SK-N-SH (cell line): Measurements from ENCODE around the gene ZCCHC8. TPM values are rescaled to one million over a fixed set of nuclear protein-coding genes. Genes with fewer than 3 reads are reported as not detected.
A peak's percentile ranks its signal among the peaks of the same experiment; 100 is the strongest.

Experiments
- CTCF ChIA-PET: fragments of 300-600, 350-600 bp; formaldehyde crosslinking; extraction: SDS; loops from one replicate; lab custom pipeline; 2021; lab: Yijun Ruan, JAX
- POLR2A ChIA-PET: fragments of 350-600 bp; sonication (Branson Sonifier 250); formaldehyde crosslinking; extraction: SDS; loops from one replicate; lab custom pipeline; 2020; ENCODE audit warnings: antibody characterized with exemption, inconsistent platforms; lab: Yijun Ruan, JAX
- DNase-seq: peaks from one replicate; pipeline ENCODE4 v3.0.0; 2012
- H2AFZ ChIP-seq: fragments of 200-600 bp; sonication (generic); 2 replicates; pipeline ENCODE4 v1.8.1; 2016; ENCODE audit warnings: antibody characterized with exemption, mild to moderate bottlenecking, low read depth
- H3F3A ChIP-seq: fragments of 200-600 bp; sonication (generic); replicated peaks from 2 replicates; pipeline ENCODE3; 2016; ENCODE audit warnings: antibody characterized with exemption, mild to moderate bottlenecking; ENCODE audit not compliant: insufficient read depth
- H3K27ac ChIP-seq, 2 experiments: fragments of 200-500 bp in 1 of 2; fragments of 200-600 bp in 1 of 2; sonication (Bioruptor generic) in 1 of 2; sonication (generic), shearing (Covaris generic) in 1 of 2; 2 replicates each; pipeline versions ENCODE4 v1.5.1 to v1.6.1; 2014 to 2016; ENCODE audit warnings: low read depth in 2 of 2, inconsistent platforms in 1 of 2, low read length in 1 of 2, mild to moderate bottlenecking in 1 of 2, mixed read lengths in 1 of 2
- H3K27me3 ChIP-seq: fragments of 200-600 bp; sonication (generic), shearing (Covaris generic); 2 replicates; pipeline ENCODE4 v1.6.1; 2016; ENCODE audit warnings: mixed run types; ENCODE audit not compliant: insufficient read depth
- H3K36me3 ChIP-seq, 2 experiments: fragments of 200-500 bp in 1 of 2; fragments of 200-600 bp in 1 of 2; sonication (Bioruptor generic) in 1 of 2; sonication (generic) in 1 of 2; replicated peaks in 1 of 2; 2 replicates each; pipeline versions ENCODE3 to v1.5.1; 2014 to 2016; ENCODE audit warnings: low read length in 1 of 2, mild to moderate bottlenecking in 1 of 2; ENCODE audit not compliant: insufficient read depth in 2 of 2, control insufficient read depth in 1 of 2
- H3K4me1 ChIP-seq, 2 experiments: fragments of 200-500 bp in 1 of 2; fragments of 200-600 bp in 1 of 2; sonication (Bioruptor generic) in 1 of 2; sonication (generic), shearing (Covaris generic) in 1 of 2; 2 replicates each; pipeline versions ENCODE4 v1.5.1 to v1.6.1; 2014 to 2016; ENCODE audit warnings: low read depth in 1 of 2, low read length in 1 of 2, mixed run types in 1 of 2; ENCODE audit not compliant: insufficient read depth in 2 of 2, control insufficient read depth in 1 of 2
- H3K4me2 ChIP-seq: fragments of 200-600 bp; sonication (generic), shearing (Covaris generic); 2 replicates; pipeline ENCODE4 v1.6.1; 2017; ENCODE audit warnings: mixed run types
- H3K4me3 ChIP-seq, 2 experiments: fragments of 200-500 bp in 1 of 2; fragments of 200-600 bp in 1 of 2; sonication (Bioruptor generic) in 1 of 2; sonication (generic), shearing (Covaris generic) in 1 of 2; 2 replicates each; pipeline versions ENCODE4 v1.5.1 to v1.8.1; 2014 to 2016; ENCODE audit warnings: low read depth in 2 of 2, inconsistent platforms in 1 of 2, low read length in 1 of 2, mild to moderate bottlenecking in 1 of 2, mixed read lengths in 1 of 2, moderate library complexity in 1 of 2
- H3K79me2 ChIP-seq: fragments of 200-600 bp; sonication (generic); 2 replicates; pipeline ENCODE4 v1.8.1; 2017; ENCODE audit warnings: mild to moderate bottlenecking; ENCODE audit not compliant: insufficient read depth
- H3K9ac ChIP-seq: fragments of 200-600 bp; sonication (generic); 2 replicates; pipeline ENCODE4 v1.6.1; 2017; ENCODE audit warnings: mixed run types
- H3K9me2 ChIP-seq: fragments of 200-600 bp; sonication (generic); 2 replicates; pipeline ENCODE4 v1.6.1; 2017; ENCODE audit warnings: mixed run types
- H3K9me3 ChIP-seq: fragments of 200-600 bp; sonication (generic); 2 replicates; pipeline ENCODE4 v1.6.1; 2017; ENCODE audit warnings: mixed run types, mild to moderate bottlenecking, moderate library complexity
- H4K20me1 ChIP-seq: fragments of 200-600 bp; sonication (generic); 2 replicates; pipeline ENCODE4 v1.6.1; 2017; ENCODE audit warnings: mild to moderate bottlenecking, mixed run types; ENCODE audit not compliant: insufficient read depth
- CHD2 ChIP-seq: fragments of 150-350 bp; IDR thresholded peaks from 2 replicates; pipeline ENCODE4 v1.6.1; 2018; ENCODE audit warnings: low read length; ENCODE audit not compliant: partially characterized antibody
- ELF1 ChIP-seq: IDR thresholded peaks from 2 replicates; pipeline ENCODE4 v1.4.0; 2012
- FOSL2 ChIP-seq: IDR thresholded peaks from 2 replicates; pipeline ENCODE4 v1.4.0; 2012; ENCODE audit warnings: low read depth, mild to moderate bottlenecking, moderate library complexity, borderline replicate concordance
- FOXM1 ChIP-seq: IDR thresholded peaks from 2 replicates; pipeline ENCODE4 v1.4.0; 2012; ENCODE audit warnings: low read depth, mild to moderate bottlenecking
- GABPA ChIP-seq: IDR thresholded peaks from 2 replicates; pipeline ENCODE4 v1.4.0; 2012; ENCODE audit warnings: low read depth, mild to moderate bottlenecking
- GATA2 ChIP-seq: sonication (generic); formaldehyde crosslinking; IDR thresholded peaks from 2 replicates; pipeline ENCODE4 v1.5.0; 2020; ENCODE audit warnings: mild to moderate bottlenecking, missing genetic modification reagents
- NRF1 ChIP-seq: IDR thresholded peaks from 2 replicates; pipeline ENCODE4 v1.6.1; 2012; ENCODE audit warnings: low read depth, mild to moderate bottlenecking, low read length
- POLR2AphosphoS5 ChIP-seq: IDR thresholded peaks from 2 replicates; pipeline ENCODE4 v1.6.1; 2012; ENCODE audit warnings: low read depth, low read length
- RFX5 ChIP-seq: IDR thresholded peaks from 2 replicates; pipeline ENCODE4 v1.6.1; 2012; ENCODE audit warnings: mild to moderate bottlenecking, improper control_type of control experiment, low read length
- RXRA ChIP-seq: IDR thresholded peaks from 2 replicates; pipeline ENCODE4 v1.4.0; 2012; ENCODE audit warnings: low read depth, mild to moderate bottlenecking, borderline replicate concordance
- SIN3A ChIP-seq: IDR thresholded peaks from 2 replicates; pipeline ENCODE4 v1.6.1; 2012; ENCODE audit warnings: low read depth, mild to moderate bottlenecking, low read length, moderate library complexity, borderline replicate concordance
- SMC3 ChIP-seq: IDR thresholded peaks from 2 replicates; pipeline ENCODE4 v1.6.1; 2012; ENCODE audit warnings: low read depth, low read length, improper control_type of control experiment
- TAF1 ChIP-seq: IDR thresholded peaks from 2 replicates; pipeline ENCODE4 v1.6.1; 2012; ENCODE audit warnings: low read depth, mild to moderate bottlenecking, low read length, moderate library complexity, borderline replicate concordance
- TCF12 ChIP-seq: IDR thresholded peaks from 2 replicates; pipeline ENCODE4 v1.4.0; 2012
- WGBS: methylation state at CpG from one replicate; pipeline ENCODE4 v1.1.6; 2017; ENCODE audit warnings: low lambda C conversion rate; 5-methylcytosine and 5-hydroxymethylcytosine counted together
- polyA plus RNA-seq, 3 experiments: library from polyadenylated mRNA; depleted of rRNA; stranded (reverse); fragments of >200 nt; gene quantifications; 2 replicates each; pipeline ENCODE4 v1.2.3, GENCODE V29; 2012
- TF ChIP-seq, protein P1 (sequence below): IDR thresholded peaks from 2 replicates; pipeline ENCODE4 v1.4.0; 2012; ENCODE audit warnings: low read depth
- TF ChIP-seq, protein P2 (sequence below): IDR thresholded peaks from 2 replicates; pipeline ENCODE4 v1.4.0; 2012; ENCODE audit warnings: low read depth, borderline replicate concordance
- TF ChIP-seq, protein P3 (sequence below): IDR thresholded peaks from 2 replicates; pipeline ENCODE4 v1.6.1; 2012; ENCODE audit warnings: mild to moderate bottlenecking, low read depth, low read length, moderate library complexity

Gene ZCCHC8
- polyA plus RNA-seq, 1 of the 3 experiments (the other 2 are of a cell fraction): 11.3 TPM

DNA sequence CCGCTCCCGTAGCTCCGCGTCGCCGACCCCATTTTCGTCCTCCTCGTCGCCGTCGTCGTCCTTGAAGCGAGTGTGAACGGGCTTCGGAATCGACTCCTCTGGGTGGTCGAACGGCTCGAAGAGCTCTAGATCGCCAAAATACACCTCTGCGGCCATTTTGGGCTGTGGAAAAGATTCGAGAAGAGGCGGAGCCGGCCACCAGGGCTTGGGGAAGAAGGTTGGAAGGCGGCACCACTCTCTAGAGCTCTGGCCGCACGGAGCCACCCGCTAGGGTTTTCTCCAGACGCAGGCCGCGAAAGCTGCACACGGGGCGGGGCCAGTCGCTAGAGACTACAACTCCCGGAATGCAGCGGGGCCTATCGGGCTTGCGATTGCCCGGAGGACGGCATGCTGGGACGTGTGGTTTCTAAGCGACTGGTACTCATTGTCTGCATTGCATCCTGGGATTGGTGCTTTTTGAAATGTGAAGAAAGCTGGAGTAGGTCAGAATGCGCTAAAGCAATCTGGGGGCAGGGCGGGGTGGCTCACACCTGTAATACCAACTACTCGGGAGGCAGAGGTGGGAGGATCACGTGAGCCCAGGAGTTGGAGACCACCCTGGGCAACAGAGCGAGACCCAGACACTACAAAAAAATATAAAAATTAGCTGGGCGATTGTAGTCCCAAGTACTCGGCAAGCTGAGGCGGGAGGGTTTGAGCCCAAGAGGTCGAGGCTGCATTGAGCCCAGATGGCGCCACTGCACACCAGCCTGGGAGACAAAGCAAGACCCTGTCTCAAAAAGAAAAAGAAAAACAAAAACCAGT lies at the start of gene ZCCHC8 (continued):
- TF ChIP-seq ELF1 (peak; percentile 45; the same call in 1 of the 2 replicates), RXRA (no peak), GABPA (0 out of 2 replicates have a peak, but pooled peaks have one; percentile 30), TCF12 (no peak; the same call in 1 of the 2 replicates), FOXM1 (0 out of 2 replicates have a peak, but pooled peaks have one; percentile 76), NRF1 (no peak), GATA2 (CRISPR knock-in tag) (peak; percentile 49)
- TF ChIP-seq, protein P1, sequence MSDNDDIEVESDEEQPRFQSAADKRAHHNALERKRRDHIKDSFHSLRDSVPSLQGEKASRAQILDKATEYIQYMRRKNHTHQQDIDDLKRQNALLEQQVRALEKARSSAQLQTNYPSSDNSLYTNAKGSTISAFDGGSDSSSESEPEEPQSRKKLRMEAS: peak; percentile 61
- TF ChIP-seq, protein P2, sequence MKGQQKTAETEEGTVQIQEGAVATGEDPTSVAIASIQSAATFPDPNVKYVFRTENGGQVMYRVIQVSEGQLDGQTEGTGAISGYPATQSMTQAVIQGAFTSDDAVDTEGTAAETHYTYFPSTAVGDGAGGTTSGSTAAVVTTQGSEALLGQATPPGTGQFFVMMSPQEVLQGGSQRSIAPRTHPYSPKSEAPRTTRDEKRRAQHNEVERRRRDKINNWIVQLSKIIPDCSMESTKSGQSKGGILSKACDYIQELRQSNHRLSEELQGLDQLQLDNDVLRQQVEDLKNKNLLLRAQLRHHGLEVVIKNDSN: peak; percentile 29; the same call in 1 of the 2 replicates

- CTCF ChIA-PET: no interaction called here
- no peaks in the 10 kb centered on the region for H3K9me3 ChIP-seq
These were observed 46.6 kb upstream of the ZCCHC8 start for GRCh38 chr12:122547330-122547729.

More at GRCh38 chr12:122547330-122547729, 46.6 kb upstream of the ZCCHC8 start:
- Histone ChIP-seq H3F3A (peaks cover 11% of the 10 kb centered on the region), H3K79me2 (no peaks in the 10 kb centered on the region), H3K4me3 (no peak overlapping the region), H3K4me1 (no peaks in the 10 kb centered on the region), H4K20me1 (no peaks in the 10 kb centered on the region), H3K36me3 (peaks cover 22 to 53% of the 10 kb centered on the region in 2 experiments), H3K9me2 (no peaks in the 10 kb centered on the region), H3K27me3 (no peaks in the 10 kb centered on the region), H3K9ac (no peak overlapping the region), H3K4me2 (no peak overlapping the region), H2AFZ (no peak overlapping the region), H3K27ac (no peak overlapping the region)
- DNase-seq: no peak
- 83% methylated on average over 5 of the region's 5 CpGs for WGBS
- TF ChIP-seq, protein P3, sequence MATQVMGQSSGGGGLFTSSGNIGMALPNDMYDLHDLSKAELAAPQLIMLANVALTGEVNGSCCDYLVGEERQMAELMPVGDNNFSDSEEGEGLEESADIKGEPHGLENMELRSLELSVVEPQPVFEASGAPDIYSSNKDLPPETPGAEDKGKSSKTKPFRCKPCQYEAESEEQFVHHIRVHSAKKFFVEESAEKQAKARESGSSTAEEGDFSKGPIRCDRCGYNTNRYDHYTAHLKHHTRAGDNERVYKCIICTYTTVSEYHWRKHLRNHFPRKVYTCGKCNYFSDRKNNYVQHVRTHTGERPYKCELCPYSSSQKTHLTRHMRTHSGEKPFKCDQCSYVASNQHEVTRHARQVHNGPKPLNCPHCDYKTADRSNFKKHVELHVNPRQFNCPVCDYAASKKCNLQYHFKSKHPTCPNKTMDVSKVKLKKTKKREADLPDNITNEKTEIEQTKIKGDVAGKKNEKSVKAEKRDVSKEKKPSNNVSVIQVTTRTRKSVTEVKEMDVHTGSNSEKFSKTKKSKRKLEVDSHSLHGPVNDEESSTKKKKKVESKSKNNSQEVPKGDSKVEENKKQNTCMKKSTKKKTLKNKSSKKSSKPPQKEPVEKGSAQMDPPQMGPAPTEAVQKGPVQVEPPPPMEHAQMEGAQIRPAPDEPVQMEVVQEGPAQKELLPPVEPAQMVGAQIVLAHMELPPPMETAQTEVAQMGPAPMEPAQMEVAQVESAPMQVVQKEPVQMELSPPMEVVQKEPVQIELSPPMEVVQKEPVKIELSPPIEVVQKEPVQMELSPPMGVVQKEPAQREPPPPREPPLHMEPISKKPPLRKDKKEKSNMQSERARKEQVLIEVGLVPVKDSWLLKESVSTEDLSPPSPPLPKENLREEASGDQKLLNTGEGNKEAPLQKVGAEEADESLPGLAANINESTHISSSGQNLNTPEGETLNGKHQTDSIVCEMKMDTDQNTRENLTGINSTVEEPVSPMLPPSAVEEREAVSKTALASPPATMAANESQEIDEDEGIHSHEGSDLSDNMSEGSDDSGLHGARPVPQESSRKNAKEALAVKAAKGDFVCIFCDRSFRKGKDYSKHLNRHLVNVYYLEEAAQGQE: no peak
- TF ChIP-seq, protein P1: no peak
- no peak for TF ChIP-seq SMC3
- no peak for TF ChIP-seq FOSL2
- TF ChIP-seq POLR2AphosphoS5: no peak
- no peak for TF ChIP-seq TCF12
- no peak for TF ChIP-seq TAF1
- TF ChIP-seq RFX5: no peak
- no peak for TF ChIP-seq SIN3A
- no peak for TF ChIP-seq CHD2
- TF ChIP-seq GATA2 (CRISPR knock-in tag): no peak
- TF ChIP-seq, protein P2: no peak
- POLR2A ChIA-PET: no interaction called here
